ENCODE results near the gene UBE2G1. TPM values are rescaled to one million over a fixed set of nuclear protein-coding genes. Genes with fewer than 3 reads are reported as not detected.

UBE2G1 gene
- total and polyA plus RNA-seq, 10 of the 15 experiments (the other 5 are each of a cell fraction or from before 2014, with no cell fraction given) = 24.4 to 139 (median 77.4) TPM

DNA sequence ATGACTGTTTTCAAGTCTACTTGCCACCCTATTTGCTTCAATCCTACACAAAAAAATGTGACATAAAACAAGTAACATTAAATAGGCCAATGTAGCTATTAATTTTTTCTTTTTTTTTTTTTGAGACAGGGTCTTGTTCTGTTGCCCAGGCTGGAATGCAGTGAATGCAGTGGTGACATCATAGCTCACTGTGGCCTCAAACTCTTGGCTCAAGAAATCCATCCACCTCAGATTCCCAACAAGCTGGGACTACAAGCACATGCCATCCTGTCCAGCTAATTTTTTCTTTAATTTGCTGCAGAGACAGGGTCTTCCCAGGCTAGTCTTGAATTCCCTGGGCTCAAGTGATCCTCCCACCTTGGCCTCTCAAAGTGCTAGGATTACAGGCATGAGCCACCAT, 132.1 kb downstream of the UBE2G1 start:
- ATAC-seq (no peak), DNase-seq (ENCODE audit: low read depth, low spot score) (no peak), FAIRE-seq (peak; percentile 56)
- H3K79me2 ChIP-seq (ENCODE audit: control insufficient read depth, insufficient read depth, low read length) = no peaks in the 10 kb centered on the region
- no peak overlapping the region for H3K9ac ChIP-seq (ENCODE audit: control insufficient read depth, insufficient read depth, low read length)
- CTCF ChIA-PET = no interaction called here
- no peaks in the 10 kb centered on the region for H3K9me3 ChIP-seq (replicated peaks; ENCODE audit: control insufficient read depth, insufficient read depth, low read length)
- H2AFZ ChIP-seq (ENCODE audit: control insufficient read depth, low read depth, low read length) = no peak overlapping the region
- BruUV-seq (replicated peaks) = no TSS peak
- POLR2A ChIA-PET = no interaction called here
- RAD21 ChIA-PET (ENCODE audit: unreplicated experiment) = no interaction called here
- peaks cover 1 to 34% of the 10 kb centered on the region in 2 experiments; a peak in 3 of 4 replicates for H3K36me3 ChIP-seq (ENCODE audit: control insufficient read depth in 2 of 2, insufficient read depth in 2 of 2, low read length in 1 of 2)
- SMC1A ChIA-PET (ENCODE audit: uncharacterized antibody, unreplicated experiment) = interaction anchor here (1.0 to 1.5 kb wide), 2 partner anchors 15 to 105 kb away, joined by 3 to 5 read pairs; no protein-coding TSS in a partner anchor
- no peaks in the 10 kb centered on the region for H4K20me1 ChIP-seq (ENCODE audit: control insufficient read depth, insufficient read depth)
- H3K4me1 ChIP-seq (ENCODE audit: control insufficient read depth, insufficient read depth, low read length) = no peaks in the 10 kb centered on the region
- intact Hi-C loops (cut with micrococcal nuclease; ENCODE audit: unreplicated experiment) (no loop called here), in situ Hi-C loops (cut with MboI) (no loop called here)
- no peak overlapping the region for H3K4me2 ChIP-seq (ENCODE audit: control insufficient read depth, insufficient read depth)
- no peak for TF ChIP-seq NR2C2 (IDR thresholded peaks at IDR 0.05; ENCODE audit: borderline replicate concordance, control insufficient read depth, insufficient read length, low read depth)
- no peak for TF ChIP-seq TARDBP (IDR thresholded peaks at IDR 0.05; ENCODE audit: borderline replicate concordance)
- TF ChIP-seq USF2 (IDR thresholded peaks at IDR 0.05; ENCODE audit: borderline replicate concordance, low read depth, low read length) = no peak
- TF ChIP-seq TCF12 (IDR thresholded peaks at IDR 0.05; ENCODE audit: low read depth, low read length) = no peak
- no peak for TF ChIP-seq TCF3 (IDR thresholded peaks at IDR 0.05; ENCODE audit: borderline replicate concordance, insufficient read depth, low read depth, low read length)
- no peak for TF ChIP-seq CHD1 (IDR thresholded peaks at IDR 0.05; ENCODE audit: low read depth, low read length)
- no peak for TF ChIP-seq ZNF217 (IDR thresholded peaks at IDR 0.05)
- TF ChIP-seq ZBED1 (IDR thresholded peaks at IDR 0.05; ENCODE audit: borderline replicate concordance) = no peak
- H3K27ac ChIP-seq (ENCODE audit: control insufficient read depth, insufficient read depth) = no peak overlapping the region
- H3K27me3 ChIP-seq (replicated peaks in 1 of 2; ENCODE audit: control insufficient read depth in 2 of 2, insufficient read depth in 2 of 2, low read length in 1 of 2) = no peaks in the 10 kb centered on the region
- H3K4me3 ChIP-seq = no peak overlapping the region
